Astrocyte (in vitro differentiated cells and primary cell): Measurements from ENCODE around the gene FSTL4. TPM values are rescaled to one million over a fixed set of nuclear protein-coding genes. Genes with fewer than 3 reads are reported as not detected.

ENCODE experiments used
- DNase-seq: peaks from one replicate; pipeline ENCODE4 v3.0.0-alpha.2; 2010; ENCODE audit warnings: low read depth
- FAIRE-seq: peaks from 2 replicates; lab custom pipeline; 2011; peaks lifted over from hg19 to GRCh38; lab: Jason Lieb, UNC
- H2AFZ ChIP-seq: 2 replicates; pipeline ENCODE4 v1.6.0; 2012; ENCODE audit warnings: low read depth, low read length, inconsistent platforms
- H3K27ac ChIP-seq: 2 replicates; pipeline ENCODE4 v1.5.1; 2011; ENCODE audit warnings: low read depth, low read length, inconsistent platforms
- H3K27me3 ChIP-seq: 2 replicates; pipeline ENCODE4 v1.6.0; 2011; ENCODE audit warnings: low read length, inconsistent platforms; ENCODE audit not compliant: insufficient read depth
- H3K36me3 ChIP-seq: 2 replicates; pipeline ENCODE4 v1.5.1; 2011; ENCODE audit warnings: low read length, inconsistent platforms; ENCODE audit not compliant: insufficient read depth
- H3K4me1 ChIP-seq: 2 replicates; pipeline ENCODE4 v1.5.1; 2011; ENCODE audit warnings: low read length, inconsistent platforms; ENCODE audit not compliant: insufficient read depth
- H3K4me2 ChIP-seq: 2 replicates; pipeline ENCODE4 v1.6.0; 2012; ENCODE audit warnings: low read length, inconsistent platforms
- H3K4me3 ChIP-seq: 2 replicates; pipeline ENCODE4 v1.5.1; 2011; ENCODE audit warnings: low read depth, mild to moderate bottlenecking, low read length, inconsistent platforms; ENCODE audit not compliant: insufficient read depth
- H3K79me2 ChIP-seq: 2 replicates; pipeline ENCODE4 v1.6.0; 2012; ENCODE audit warnings: mild to moderate bottlenecking, low read length, inconsistent platforms; ENCODE audit not compliant: insufficient read depth
- H3K9ac ChIP-seq: 2 replicates; pipeline ENCODE4 v1.6.0; 2012; ENCODE audit warnings: mild to moderate bottlenecking, low read length, inconsistent platforms
- H3K9me3 ChIP-seq: 2 replicates; pipeline ENCODE4 v1.5.1; 2012; ENCODE audit warnings: low read depth, mild to moderate bottlenecking, low read length, inconsistent platforms; ENCODE audit not compliant: insufficient read depth
- H4K20me1 ChIP-seq: 2 replicates; pipeline ENCODE4 v1.6.0; 2012; ENCODE audit warnings: low read length, inconsistent platforms; ENCODE audit not compliant: insufficient read depth
- H3K27ac Mint-ChIP-seq: one replicate; pipeline ENCODE4 v1.8.0; 2021; ENCODE audit warnings: mild to moderate bottlenecking, mixed read lengths; ENCODE audit not compliant: unreplicated experiment
- H3K27me3 Mint-ChIP-seq: one replicate; pipeline ENCODE4 v1.8.0; 2021; ENCODE audit warnings: low read depth, mixed read lengths; ENCODE audit not compliant: unreplicated experiment
- H3K36me3 Mint-ChIP-seq: one replicate; pipeline ENCODE4 v1.8.0; 2021; ENCODE audit warnings: low read depth, mixed read lengths; ENCODE audit not compliant: unreplicated experiment
- H3K4me1 Mint-ChIP-seq: one replicate; pipeline ENCODE4 v1.8.0; 2021; ENCODE audit warnings: low read depth, mixed read lengths; ENCODE audit not compliant: unreplicated experiment
- H3K4me3 Mint-ChIP-seq: one replicate; pipeline ENCODE4 v1.8.0; 2021; ENCODE audit warnings: mild to moderate bottlenecking, moderate library complexity, mixed read lengths; ENCODE audit not compliant: unreplicated experiment
- H3K9me3 Mint-ChIP-seq: one replicate; pipeline ENCODE4 v1.8.0; 2021; ENCODE audit warnings: mild to moderate bottlenecking, mixed read lengths; ENCODE audit not compliant: unreplicated experiment
- EZH2 ChIP-seq: IDR thresholded peaks from 2 replicates; pipeline ENCODE4 v1.6.1; 2012; ENCODE audit warnings: mild to moderate bottlenecking, low read length, inconsistent platforms; ENCODE audit not compliant: insufficient read depth
- total RNA-seq: library from RNA; stranded (reverse); gene quantifications from 2 replicates; pipeline ENCODE4 v1.2.1, GENCODE V29; 2021
- TF ChIP-seq, protein P1 (sequence below): IDR thresholded peaks from 2 replicates; pipeline ENCODE4 v1.5.1; 2011; ENCODE audit warnings: low read depth, mild to moderate bottlenecking, inconsistent platforms, low read length, moderate library complexity; ENCODE audit not compliant: insufficient read depth

Gene FSTL4
- total RNA-seq, 1 donor from 2014 or later: not detected

DNA sequence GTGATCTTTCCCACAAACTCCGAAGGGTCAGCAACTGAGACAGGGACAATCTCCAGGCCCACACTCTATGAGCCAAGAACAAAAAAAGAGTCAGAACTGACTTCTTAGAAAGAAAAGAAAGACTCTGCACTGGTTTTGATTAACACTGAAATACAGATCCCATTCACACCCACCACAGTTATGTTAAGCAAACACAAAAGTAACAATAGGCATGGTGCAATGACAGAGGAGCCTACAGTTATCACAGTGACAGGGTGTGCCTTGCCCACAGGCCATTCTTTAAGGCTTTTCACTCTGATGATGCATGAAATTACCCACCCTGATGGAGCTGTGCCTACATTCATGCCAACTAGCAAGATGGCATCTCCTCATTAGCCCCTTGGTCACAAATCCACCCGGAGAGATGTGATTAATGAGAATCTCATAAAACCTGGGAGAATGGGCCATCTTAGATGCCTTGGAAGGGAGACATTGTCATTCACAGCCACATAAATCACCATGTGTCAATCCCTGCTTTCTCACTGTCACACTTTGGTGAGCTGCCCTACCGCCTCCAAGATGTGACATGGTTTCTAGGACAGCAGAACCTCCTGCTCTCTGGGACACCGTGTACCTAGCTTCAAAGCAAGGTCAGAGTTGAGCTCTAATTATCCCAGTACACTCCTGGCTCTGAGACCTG is 27.6 kb upstream of the FSTL4 start:
- no peak overlapping the region for H2AFZ ChIP-seq
- H3K36me3 ChIP-seq: no peaks in the 10 kb centered on the region
- H3K9ac ChIP-seq: no peak overlapping the region
- Mint-ChIP-seq H3K4me3 (no peak overlapping the region), H3K9me3 (peaks cover 3% of the 10 kb centered on the region), H3K4me1 (peaks cover 3% of the 10 kb centered on the region), H3K27me3 (peaks cover 39% of the 10 kb centered on the region), H3K36me3 (no peaks in the 10 kb centered on the region), H3K27ac (no peak overlapping the region)
- no peaks in the 10 kb centered on the region for H3K9me3 ChIP-seq
- H3K79me2 ChIP-seq: no peaks in the 10 kb centered on the region
- FAIRE-seq (no peak), DNase-seq (no peak)
- TF ChIP-seq EZH2: no peak
- TF ChIP-seq, protein P1, sequence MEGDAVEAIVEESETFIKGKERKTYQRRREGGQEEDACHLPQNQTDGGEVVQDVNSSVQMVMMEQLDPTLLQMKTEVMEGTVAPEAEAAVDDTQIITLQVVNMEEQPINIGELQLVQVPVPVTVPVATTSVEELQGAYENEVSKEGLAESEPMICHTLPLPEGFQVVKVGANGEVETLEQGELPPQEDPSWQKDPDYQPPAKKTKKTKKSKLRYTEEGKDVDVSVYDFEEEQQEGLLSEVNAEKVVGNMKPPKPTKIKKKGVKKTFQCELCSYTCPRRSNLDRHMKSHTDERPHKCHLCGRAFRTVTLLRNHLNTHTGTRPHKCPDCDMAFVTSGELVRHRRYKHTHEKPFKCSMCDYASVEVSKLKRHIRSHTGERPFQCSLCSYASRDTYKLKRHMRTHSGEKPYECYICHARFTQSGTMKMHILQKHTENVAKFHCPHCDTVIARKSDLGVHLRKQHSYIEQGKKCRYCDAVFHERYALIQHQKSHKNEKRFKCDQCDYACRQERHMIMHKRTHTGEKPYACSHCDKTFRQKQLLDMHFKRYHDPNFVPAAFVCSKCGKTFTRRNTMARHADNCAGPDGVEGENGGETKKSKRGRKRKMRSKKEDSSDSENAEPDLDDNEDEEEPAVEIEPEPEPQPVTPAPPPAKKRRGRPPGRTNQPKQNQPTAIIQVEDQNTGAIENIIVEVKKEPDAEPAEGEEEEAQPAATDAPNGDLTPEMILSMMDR: no peak
- H3K4me3 ChIP-seq: no peak overlapping the region
- H3K27me3 ChIP-seq: peaks cover 6% of the 10 kb centered on the region
- no peaks in the 10 kb centered on the region for H4K20me1 ChIP-seq
- H3K4me2 ChIP-seq: no peak overlapping the region
- H3K27ac ChIP-seq: no peak overlapping the region
- H3K4me1 ChIP-seq: no peaks in the 10 kb centered on the region

DNA sequence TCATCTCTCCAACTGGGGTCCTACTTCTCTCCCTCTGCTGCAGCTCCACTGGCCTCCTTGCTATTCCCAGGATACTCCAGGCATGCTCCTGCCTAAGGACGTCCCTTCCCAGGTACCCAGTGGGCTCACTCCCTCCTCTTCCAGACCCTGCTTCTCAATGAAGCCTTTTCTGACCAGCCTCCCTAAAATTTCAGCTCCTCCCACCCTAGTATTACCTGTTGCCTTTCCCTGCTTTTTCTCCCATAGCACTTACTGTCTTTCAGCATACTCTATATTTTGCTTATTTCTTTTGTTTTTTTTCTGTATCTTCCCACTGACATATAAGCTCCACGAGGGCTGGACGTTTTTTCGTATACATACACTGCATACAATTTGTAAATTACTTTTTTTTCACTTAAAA is 26.1 kb upstream of the FSTL4 start:
- H3K27me3 Mint-ChIP-seq: peaks cover 32% of the 10 kb centered on the region
- no peaks in the 10 kb centered on the region for H3K79me2 ChIP-seq
- FAIRE-seq (no peak), DNase-seq (no peak)
- H3K4me1 ChIP-seq: no peaks in the 10 kb centered on the region
- H3K27ac Mint-ChIP-seq: no peak overlapping the region
- no peaks in the 10 kb centered on the region for H4K20me1 ChIP-seq
- H3K4me3 Mint-ChIP-seq: no peak overlapping the region
- no peaks in the 10 kb centered on the region for H3K36me3 Mint-ChIP-seq
- no peak overlapping the region for H3K4me2 ChIP-seq
- no peak overlapping the region for H3K4me3 ChIP-seq
- no peaks in the 10 kb centered on the region for H3K36me3 ChIP-seq
- no peak for TF ChIP-seq EZH2
- TF ChIP-seq, protein P1: no peak
- H3K9me3 Mint-ChIP-seq: no peaks in the 10 kb centered on the region
- H3K27ac ChIP-seq: no peak overlapping the region
- H2AFZ ChIP-seq: no peak overlapping the region
- no peak overlapping the region for H3K9ac ChIP-seq
- H3K4me1 Mint-ChIP-seq: peaks cover 6% of the 10 kb centered on the region
- H3K27me3 ChIP-seq: peaks cover 6% of the 10 kb centered on the region
- no peaks in the 10 kb centered on the region for H3K9me3 ChIP-seq

DNA sequence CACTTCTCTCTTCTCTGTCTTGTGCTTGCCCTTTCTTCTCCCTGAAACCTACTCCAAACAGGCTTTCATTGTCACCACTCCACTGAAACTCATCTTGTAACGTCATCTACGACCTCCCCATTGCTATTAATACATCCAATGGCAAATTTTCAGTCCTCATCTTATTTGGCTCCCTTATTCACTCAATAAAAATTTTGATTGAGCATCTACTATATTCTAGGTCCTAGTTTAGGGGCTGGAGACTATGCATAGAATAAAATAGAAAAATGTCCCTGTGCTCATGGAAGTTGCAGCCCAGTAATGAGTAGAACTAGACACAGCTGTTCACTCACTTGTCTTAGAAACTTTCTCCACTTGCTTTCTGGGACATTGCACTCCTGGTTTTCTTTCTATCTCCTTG is 24.9 kb upstream of the FSTL4 start:
- H3K4me3 ChIP-seq: no peak overlapping the region
- Mint-ChIP-seq H3K27me3 (peaks cover 26% of the 10 kb centered on the region), H3K9me3 (no peaks in the 10 kb centered on the region), H3K27ac (no peak overlapping the region), H3K4me3 (no peak overlapping the region), H3K36me3 (no peaks in the 10 kb centered on the region), H3K4me1 (peaks cover 6% of the 10 kb centered on the region)
- no peak overlapping the region for H3K4me2 ChIP-seq
- H3K27ac ChIP-seq: no peak overlapping the region
- no peak overlapping the region for H2AFZ ChIP-seq
- H3K79me2 ChIP-seq: no peaks in the 10 kb centered on the region
- TF ChIP-seq EZH2: no peak
- TF ChIP-seq, protein P1: no peak
- H3K27me3 ChIP-seq: peaks cover 5% of the 10 kb centered on the region
- no peak for FAIRE-seq
- H3K9me3 ChIP-seq: no peaks in the 10 kb centered on the region
- no peaks in the 10 kb centered on the region for H3K4me1 ChIP-seq
- DNase-seq: no peak
- H3K9ac ChIP-seq: no peak overlapping the region
- H4K20me1 ChIP-seq: no peaks in the 10 kb centered on the region
- H3K36me3 ChIP-seq: no peaks in the 10 kb centered on the region
